Neural cell (in vitro differentiated cells): ENCODE measurements around the gene KCNAB2. TPM values are rescaled to one million over a fixed set of nuclear protein-coding genes. Genes with fewer than 3 reads are reported as not detected.

Experiments used
- H2AFZ ChIP-seq: fragments of 200-600, 300-800 bp; sonication (generic), shearing (Covaris generic); 2 replicates; pipeline ENCODE4 v1.6.0; 2014; ENCODE audit warnings: low read depth, mild to moderate bottlenecking, antibody characterized with exemption, low read length, moderate library complexity
- H3F3A ChIP-seq: fragments of 200-600 bp; shearing (Covaris generic); 2 replicates; pipeline ENCODE4 v1.6.1; 2016; ENCODE audit warnings: mild to moderate bottlenecking, moderate library complexity, mixed read lengths, antibody characterized with exemption, low read length; ENCODE audit not compliant: insufficient read depth, poor library complexity, severe bottlenecking
- H3K27ac ChIP-seq: fragments of 200-600, 300-800 bp; sonication (generic), shearing (Covaris generic); 2 replicates; pipeline ENCODE4 v1.5.1; 2014; ENCODE audit warnings: mild to moderate bottlenecking, low read length, moderate library complexity
- H3K27me3 ChIP-seq: fragments of 300-800, 200-600 bp; sonication (generic), shearing (Covaris generic); 2 replicates; pipeline ENCODE4 v1.6.0; 2014; ENCODE audit warnings: mild to moderate bottlenecking, low read depth, low read length, moderate library complexity; ENCODE audit not compliant: insufficient read depth
- H3K36me3 ChIP-seq: fragments of 300-800, 200-600 bp; sonication (generic), shearing (Covaris generic); 2 replicates; pipeline ENCODE4 v1.5.1; 2014; ENCODE audit warnings: mild to moderate bottlenecking, antibody characterized with exemption, low read length, moderate library complexity; ENCODE audit not compliant: insufficient read depth
- H3K4me2 ChIP-seq: fragments of 300-800, 200-600 bp; sonication (generic), shearing (Covaris generic); 2 replicates; pipeline ENCODE4 v1.6.0; 2014; ENCODE audit warnings: mild to moderate bottlenecking, low read length
- H3K4me3 ChIP-seq: fragments of 300-800, 200-600 bp; sonication (generic), shearing (Covaris generic); 2 replicates; pipeline ENCODE4 v1.5.1; 2014; ENCODE audit warnings: mild to moderate bottlenecking, low read length, moderate library complexity
- H3K79me2 ChIP-seq: fragments of 200-600 bp; shearing (Covaris generic); replicated peaks from 2 replicates; pipeline ENCODE4 v1.6.0; 2014; ENCODE audit warnings: mild to moderate bottlenecking, low read length, moderate library complexity; ENCODE audit not compliant: insufficient read depth
- H3K9ac ChIP-seq: fragments of 300-800, 200-600 bp; sonication (generic), shearing (Covaris generic); 2 replicates; pipeline ENCODE4 v1.6.1; 2016; ENCODE audit warnings: mild to moderate bottlenecking, low read length, mixed read lengths
- H3K9me2 ChIP-seq: fragments of 200-600 bp; shearing (Covaris generic); 2 replicates; pipeline ENCODE4 v1.6.1; 2016; ENCODE audit warnings: mild to moderate bottlenecking, low read length, mixed read lengths; ENCODE audit not compliant: insufficient read depth
- H3K9me3 ChIP-seq: fragments of 200-600, 300-800 bp; sonication (generic), shearing (Covaris generic); 2 replicates; pipeline ENCODE4 v1.6.1; 2016; ENCODE audit warnings: mild to moderate bottlenecking, mixed run types, low read length, moderate library complexity, mixed read lengths
- H4K20me1 ChIP-seq: fragments of 200-600 bp; shearing (Covaris generic); 2 replicates; pipeline ENCODE4 v1.6.1; 2016; ENCODE audit warnings: mild to moderate bottlenecking, mixed run types; ENCODE audit not compliant: insufficient read depth
- CTCF ChIP-seq: fragments of 450-650 bp; IDR thresholded peaks from 2 replicates; pipeline ENCODE4 v1.5.1; 2014; ENCODE audit warnings: antibody characterized with exemption, mild to moderate bottlenecking, moderate library complexity; ENCODE audit not compliant: poor library complexity, severe bottlenecking
- EP300 ChIP-seq: fragments of 450-650 bp; conservative IDR thresholded peaks from 2 replicates; pipeline ENCODE4 v1.6.1; 2014; ENCODE audit warnings: antibody characterized with exemption, mild to moderate bottlenecking, moderate library complexity; ENCODE audit not compliant: poor library complexity, severe bottlenecking
- EZH2 ChIP-seq: fragments of 200-600, 300-800 bp; shearing (Covaris generic), sonication (generic); IDR thresholded peaks from 2 replicates; pipeline ENCODE4 v1.6.1; 2014; ENCODE audit warnings: antibody characterized with exemption, low read length, borderline replicate concordance, mild to moderate bottlenecking; ENCODE audit not compliant: insufficient read depth, poor library complexity, severe bottlenecking
- MXI1 ChIP-seq: fragments of 450-650 bp; conservative IDR thresholded peaks from 2 replicates; pipeline ENCODE4 v1.6.1; 2014; ENCODE audit warnings: antibody characterized with exemption, mild to moderate bottlenecking; ENCODE audit not compliant: poor library complexity, severe bottlenecking
- POLR2AphosphoS5 ChIP-seq: IDR thresholded peaks from 2 replicates; pipeline ENCODE4 v1.6.1; 2012
- RAD21 ChIP-seq: fragments of 450-650 bp; conservative IDR thresholded peaks from 2 replicates; pipeline ENCODE4 v1.6.1; 2014; ENCODE audit warnings: antibody characterized with exemption, mild to moderate bottlenecking, moderate library complexity
- REST ChIP-seq: IDR thresholded peaks from 2 replicates; pipeline ENCODE4 v1.6.1; 2012; ENCODE audit warnings: borderline replicate concordance
- SMC3 ChIP-seq: fragments of 450-650 bp; conservative IDR thresholded peaks from 2 replicates; pipeline ENCODE4 v1.6.1; 2014; ENCODE audit warnings: antibody characterized with exemption, mild to moderate bottlenecking, moderate library complexity; ENCODE audit not compliant: poor library complexity
- TAF1 ChIP-seq: IDR thresholded peaks from 2 replicates; pipeline ENCODE4 v1.6.1; 2012; ENCODE audit warnings: low read depth
- polyA plus RNA-seq: library from polyadenylated mRNA; depleted of rRNA; stranded (reverse); fragments of >200 nt; gene quantifications from 2 replicates; pipeline ENCODE4 v1.2.3, GENCODE V29; 2014

KCNAB2 gene
- polyA plus RNA-seq, 1 donor from 2014 or later, result 11.7 TPM

- H3K79me2 ChIP-seq, result no peaks in the 10 kb centered on the region
- H2AFZ ChIP-seq, result no peak overlapping the region
- no peaks in the 10 kb centered on the region for H3K9me3 ChIP-seq
- H3K4me3 ChIP-seq, result no peak overlapping the region
- H3F3A ChIP-seq, result no peaks in the 10 kb centered on the region
- no peaks in the 10 kb centered on the region for H3K27me3 ChIP-seq
- H3K4me2 ChIP-seq, result no peak overlapping the region
- H4K20me1 ChIP-seq, result no peaks in the 10 kb centered on the region
- no peak overlapping the region for H3K9ac ChIP-seq
- H3K27ac ChIP-seq, result no peak overlapping the region
- no peaks in the 10 kb centered on the region for H3K9me2 ChIP-seq
- TF ChIP-seq SMC3 (no peak), REST (no peak), RAD21 (no peak), POLR2AphosphoS5 (no peak), EP300 (no peak), EZH2 (no peak)
- H3K36me3 ChIP-seq, result no peaks in the 10 kb centered on the region
Measured at GRCh38 chr1:6033124-6033523, 12.6 kb upstream of the KCNAB2 start.

GRCh38 chr1:6033986-6034749 is 11.5 kb upstream of the KCNAB2 start:
- no peaks in the 10 kb centered on the region for H3K9me2 ChIP-seq
- no peaks in the 10 kb centered on the region for H3F3A ChIP-seq
- H3K4me2 ChIP-seq, result no peak overlapping the region
- H3K4me3 ChIP-seq, result peak overlapping the region; percentile 52
- H3K9ac ChIP-seq, result peak overlapping the region; percentile 23
- no peaks in the 10 kb centered on the region for H4K20me1 ChIP-seq
- no peak overlapping the region for H2AFZ ChIP-seq
- TF ChIP-seq EZH2, result no peak
- TF ChIP-seq CTCF, result peak; percentile 73
- TF ChIP-seq RAD21, result no peak
- peak; percentile 35 for TF ChIP-seq SMC3
- TF ChIP-seq POLR2AphosphoS5, result no peak
- no peaks in the 10 kb centered on the region for H3K9me3 ChIP-seq
- H3K27ac ChIP-seq, result no peak overlapping the region
- no peaks in the 10 kb centered on the region for H3K27me3 ChIP-seq
- no peaks in the 10 kb centered on the region for H3K36me3 ChIP-seq
- H3K79me2 ChIP-seq, result no peaks in the 10 kb centered on the region

DNA sequence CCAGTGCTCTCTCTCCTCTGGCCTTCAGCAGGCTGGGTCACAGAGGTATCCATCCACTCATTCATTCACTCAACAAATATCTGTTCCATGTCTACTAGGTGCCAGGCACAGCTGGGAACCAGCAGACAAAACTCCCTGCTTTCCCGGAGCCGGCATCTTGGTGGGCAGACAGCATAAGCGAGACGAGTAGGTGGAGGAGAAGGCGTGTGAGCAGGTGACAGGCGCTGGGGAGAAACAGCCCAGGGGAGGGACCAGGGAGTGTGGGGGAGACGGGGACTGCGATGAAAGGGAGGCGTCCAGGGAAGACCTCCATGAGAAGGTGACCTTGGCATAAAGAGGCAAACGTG is 11.0 kb upstream of the KCNAB2 start:
- H2AFZ ChIP-seq, result no peak overlapping the region
- H3K9me2 ChIP-seq, result no peaks in the 10 kb centered on the region
- H3K27me3 ChIP-seq, result no peaks in the 10 kb centered on the region
- H3K4me3 ChIP-seq, result peak overlapping the region; percentile 52
- no peaks in the 10 kb centered on the region for H3K79me2 ChIP-seq
- no peak overlapping the region for H3K9ac ChIP-seq
- no peak for TF ChIP-seq POLR2AphosphoS5
- TF ChIP-seq EP300, result no peak
- no peak for TF ChIP-seq CTCF
- no peak for TF ChIP-seq RAD21
- no peak for TF ChIP-seq REST
- no peak for TF ChIP-seq TAF1
- TF ChIP-seq MXI1, result no peak
- no peak for TF ChIP-seq SMC3
- no peak for TF ChIP-seq EZH2
- H3K9me3 ChIP-seq, result no peaks in the 10 kb centered on the region
- no peaks in the 10 kb centered on the region for H3F3A ChIP-seq
- no peaks in the 10 kb centered on the region for H3K36me3 ChIP-seq
- no peak overlapping the region for H3K27ac ChIP-seq
- no peaks in the 10 kb centered on the region for H4K20me1 ChIP-seq
- H3K4me2 ChIP-seq, result no peak overlapping the region
